AG08396 (cell line): ENCODE data around the gene OLFM2.

Experiments
- DNase-seq: peaks from one replicate; pipeline ENCODE4 v3.0.0; 2012; ENCODE audit warnings: low spot score, mixed read lengths

Gene OLFM2

DNA sequence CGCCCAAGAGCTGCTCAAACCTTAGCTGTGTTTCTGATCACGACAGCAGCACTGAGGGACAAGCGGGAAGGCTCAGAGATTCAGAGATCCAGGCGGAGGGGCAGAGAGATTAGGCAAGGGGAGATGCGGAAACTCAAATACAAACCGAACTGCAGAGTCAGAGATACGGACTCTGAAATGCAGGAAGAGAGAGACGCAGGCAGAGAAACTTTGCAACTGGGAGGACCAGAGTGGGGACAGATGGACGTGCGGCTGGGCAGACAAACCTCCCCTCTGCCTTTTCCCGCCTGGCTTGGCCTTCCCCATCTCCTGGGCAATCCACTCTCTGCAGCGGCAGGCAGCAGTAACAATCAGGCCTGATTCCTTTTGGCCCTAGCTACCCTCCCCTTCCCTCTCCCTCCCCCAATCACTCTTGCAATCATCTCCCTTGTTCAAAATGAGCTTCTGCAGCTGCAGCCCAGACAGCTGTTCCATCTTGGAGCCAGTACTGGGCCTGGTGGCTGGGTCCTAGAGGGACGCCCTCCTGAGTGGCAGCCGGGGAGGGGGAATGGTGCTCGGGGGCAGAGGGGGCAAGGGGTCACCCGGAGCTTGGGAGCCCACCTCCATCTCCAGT, 29.7 kb downstream of the OLFM2 start:
- no peak for DNase-seq

DNA sequence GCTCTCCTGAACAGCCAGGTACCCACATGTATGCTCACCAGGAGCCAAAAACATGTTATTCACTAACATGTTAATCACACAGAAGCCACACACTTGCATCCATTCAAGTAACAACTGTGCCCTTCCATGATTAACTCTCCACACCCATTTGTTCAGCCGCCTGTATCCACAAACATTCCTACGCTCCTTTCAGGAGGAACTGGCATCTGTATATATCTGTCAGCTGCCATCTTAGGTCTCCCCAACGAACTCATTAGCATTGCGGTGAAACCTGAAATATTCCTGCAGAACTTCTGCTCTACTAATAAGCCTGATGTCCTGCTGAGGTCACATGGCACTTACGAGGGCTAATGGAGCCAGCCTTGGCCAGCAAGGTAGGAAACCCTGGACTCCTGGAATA, 33.0 kb downstream of the OLFM2 start:
- no peak for DNase-seq

DNA sequence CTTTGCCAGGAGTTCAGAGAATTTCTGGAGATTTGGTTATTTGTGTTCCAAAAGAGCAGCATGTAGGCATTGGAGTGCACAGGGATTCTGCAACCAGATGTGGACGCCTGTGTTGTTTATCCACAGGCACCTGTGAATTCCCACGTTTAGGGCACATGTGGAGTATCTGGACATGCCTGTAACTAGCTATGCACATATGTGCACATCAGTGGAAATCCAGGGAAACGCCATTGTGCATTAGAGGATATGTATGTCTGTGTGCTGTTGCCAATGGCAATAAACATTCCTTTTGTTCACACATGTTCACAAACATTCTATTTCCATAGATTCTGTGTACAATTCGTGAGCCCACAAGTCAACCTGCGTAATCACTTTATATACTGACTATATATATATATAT, 34.7 kb downstream of the OLFM2 start:
- DNase-seq: no peak

DNA sequence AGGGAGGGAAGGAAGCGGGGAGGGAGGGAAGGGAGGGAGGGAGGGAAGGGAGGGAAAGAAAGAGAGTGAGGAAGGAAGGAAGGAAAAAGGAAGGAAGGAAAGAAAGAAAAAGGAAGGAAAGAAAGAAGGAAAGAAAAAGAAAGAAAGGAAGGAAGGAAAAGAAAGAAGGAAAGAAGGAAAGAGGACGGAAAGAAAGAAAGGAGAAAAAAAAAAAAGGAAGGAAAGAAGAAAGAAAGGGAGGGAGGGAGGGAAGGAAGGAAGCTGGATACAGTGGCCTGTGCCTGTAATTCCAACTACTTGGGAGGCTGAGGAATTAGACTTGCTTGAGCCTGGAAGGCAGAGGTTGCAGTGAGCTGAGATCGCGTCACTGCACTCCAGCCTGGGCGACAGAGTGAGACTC, 35.3 kb downstream of the OLFM2 start:
- no peak for DNase-seq

DNA sequence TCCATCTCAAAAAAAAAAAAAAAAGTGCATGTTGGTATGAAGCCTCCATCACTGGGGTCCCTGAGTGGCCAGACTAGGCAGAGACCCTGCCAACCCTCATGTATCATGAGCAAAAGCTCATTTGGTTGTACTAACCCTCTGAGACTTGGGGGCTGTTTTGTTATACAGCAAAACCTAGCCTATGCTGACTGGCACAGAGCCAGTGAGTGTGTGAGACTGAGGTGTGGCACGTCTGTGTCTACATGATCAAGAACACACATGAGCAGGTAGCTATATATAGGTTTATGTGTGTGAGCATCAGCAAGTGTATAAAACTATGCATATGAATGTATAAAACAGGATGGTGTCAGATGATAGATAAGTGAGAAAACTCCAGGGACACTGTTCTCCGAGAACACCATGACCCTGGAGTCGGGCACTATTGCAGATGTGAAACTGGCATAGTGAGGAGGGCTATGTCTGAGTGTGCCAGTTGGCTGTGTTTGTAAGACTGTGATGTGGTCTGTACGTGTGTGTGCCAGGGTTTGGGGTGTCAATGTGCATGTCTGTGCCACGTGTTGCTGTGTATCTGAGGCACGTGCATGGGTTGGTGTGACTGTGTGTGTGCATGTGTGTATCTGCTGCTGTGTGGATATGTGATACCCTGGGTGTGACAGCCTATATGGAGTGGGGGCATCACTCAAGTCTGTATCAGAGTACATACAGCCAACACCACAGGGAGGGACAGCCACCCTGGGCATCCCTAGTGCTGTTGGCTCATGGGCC, 44.5 kb downstream of the OLFM2 start:
- DNase-seq: no peak

DNA sequence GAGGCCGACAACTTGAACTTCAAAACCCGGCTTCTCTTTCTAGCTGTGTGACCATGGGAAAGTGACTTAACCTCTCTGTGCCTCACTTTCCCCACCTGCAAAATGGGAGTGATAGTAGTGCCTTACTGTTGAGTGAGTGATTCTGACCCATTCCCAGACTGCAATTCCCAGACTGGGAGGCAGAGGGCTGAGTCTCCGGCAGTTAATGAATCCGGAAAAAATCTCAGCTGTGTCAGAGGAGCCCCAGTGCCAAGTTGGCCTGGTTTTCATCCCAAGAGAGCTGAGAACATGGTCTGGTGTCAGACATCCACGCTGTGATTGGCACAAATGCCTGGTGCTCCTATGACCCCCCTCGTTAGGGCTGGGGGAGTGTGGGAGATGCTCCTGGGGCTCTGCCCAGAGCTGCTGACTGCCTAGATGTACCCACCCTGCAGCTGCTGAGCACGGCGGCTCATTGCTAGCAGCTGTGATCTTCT, 51.2 kb downstream of the OLFM2 start:
- DNase-seq: peak; percentile 50

DNA sequence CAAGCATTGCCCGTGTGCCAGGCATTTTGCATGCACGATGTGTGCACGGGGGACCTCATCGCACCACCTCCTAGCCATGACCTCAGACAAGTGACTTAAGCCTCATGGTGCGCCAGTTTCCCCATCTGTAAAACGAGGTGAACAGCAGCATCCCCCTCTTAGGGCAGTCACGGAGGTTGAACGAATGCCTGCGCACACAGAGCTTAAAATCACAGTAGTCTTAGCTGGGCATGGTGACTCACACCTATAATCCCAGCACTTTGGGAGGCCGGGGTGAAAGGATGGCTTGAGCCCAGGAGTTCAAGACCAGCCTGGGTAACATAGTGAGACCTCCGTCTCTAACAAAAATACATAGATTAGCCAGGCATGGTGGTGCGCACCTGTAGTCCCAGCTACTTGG, 52.6 kb downstream of the OLFM2 start:
- no peak for DNase-seq

DNA sequence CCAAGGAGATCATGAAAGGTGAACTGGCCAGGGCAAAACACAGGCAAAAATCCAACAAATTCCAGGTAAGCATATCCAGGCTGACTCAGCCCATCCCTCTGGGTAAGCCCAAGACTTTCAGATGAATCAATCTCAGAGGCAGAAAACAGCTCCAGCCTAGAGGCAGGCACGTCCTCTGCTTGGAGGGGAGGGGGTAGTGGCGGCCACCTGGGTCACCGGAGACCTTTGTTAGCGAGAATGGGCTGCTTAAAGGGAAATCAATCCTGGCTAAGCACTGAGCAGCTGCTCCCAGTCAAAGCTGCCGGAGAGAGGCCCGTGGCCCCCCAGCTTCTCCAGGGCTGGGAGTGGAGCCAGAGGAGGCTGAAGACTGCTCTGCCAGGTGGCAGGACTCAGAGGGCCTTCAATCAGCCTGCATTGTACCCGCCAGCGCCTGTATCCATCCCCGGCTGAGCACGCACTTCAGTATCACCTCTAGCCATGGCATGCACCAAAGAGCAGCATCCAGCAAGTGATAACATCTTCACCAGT, 53.0 kb downstream of the OLFM2 start:
- DNase-seq: no peak

DNA sequence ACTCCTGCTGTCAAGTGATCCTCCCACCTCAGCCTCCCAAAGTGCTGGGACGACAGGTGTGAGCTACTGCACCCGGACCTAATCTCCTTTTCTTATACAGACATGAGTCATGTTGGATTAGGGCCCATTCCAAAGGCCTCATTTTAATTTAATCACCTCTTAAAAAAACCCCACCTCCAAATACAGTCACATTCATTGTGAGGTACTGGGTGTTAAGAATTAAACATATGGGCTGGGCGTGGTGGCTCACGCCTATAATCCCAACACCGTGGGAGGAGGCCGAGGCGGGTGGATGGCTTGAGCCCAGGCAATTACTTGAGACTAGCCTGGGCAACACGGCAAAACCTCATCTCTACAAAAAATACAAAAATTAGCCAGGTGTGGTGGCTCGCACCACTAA, 54.6 kb downstream of the OLFM2 start:
- DNase-seq: no peak

DNA sequence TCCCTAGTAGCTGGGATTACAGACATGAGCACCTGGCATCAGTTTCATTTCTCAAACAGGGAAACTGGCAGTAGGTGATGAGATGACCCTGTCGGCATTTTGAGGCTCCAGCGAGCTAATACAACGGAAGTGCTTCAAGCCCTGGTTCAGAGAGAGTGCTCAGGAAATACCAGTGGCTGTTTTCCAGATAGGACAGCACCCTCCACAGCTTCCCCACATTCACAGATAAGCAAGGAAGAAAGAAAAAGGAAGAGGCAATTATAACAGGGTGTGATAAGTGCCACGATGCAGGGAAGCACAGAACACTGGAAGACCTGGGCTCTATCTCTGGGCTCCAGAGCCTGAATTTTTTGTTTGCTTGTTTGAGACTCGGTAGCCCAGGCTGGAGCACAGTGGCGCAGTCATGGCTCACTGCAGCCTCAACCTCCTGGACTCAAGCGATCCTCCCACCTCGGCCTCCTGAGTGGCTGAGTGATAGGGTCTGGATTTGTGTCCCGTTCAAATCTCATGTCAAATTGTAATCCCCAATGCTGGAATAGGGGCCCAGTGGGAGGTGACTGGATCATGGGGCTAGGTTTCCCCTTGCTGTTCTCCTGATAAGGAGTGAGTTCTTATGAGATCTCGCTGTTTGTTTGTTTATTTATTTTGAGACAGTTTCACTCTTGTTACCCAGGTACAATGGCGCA, 57.7 kb downstream of the OLFM2 start:
- no peak for DNase-seq

DNA sequence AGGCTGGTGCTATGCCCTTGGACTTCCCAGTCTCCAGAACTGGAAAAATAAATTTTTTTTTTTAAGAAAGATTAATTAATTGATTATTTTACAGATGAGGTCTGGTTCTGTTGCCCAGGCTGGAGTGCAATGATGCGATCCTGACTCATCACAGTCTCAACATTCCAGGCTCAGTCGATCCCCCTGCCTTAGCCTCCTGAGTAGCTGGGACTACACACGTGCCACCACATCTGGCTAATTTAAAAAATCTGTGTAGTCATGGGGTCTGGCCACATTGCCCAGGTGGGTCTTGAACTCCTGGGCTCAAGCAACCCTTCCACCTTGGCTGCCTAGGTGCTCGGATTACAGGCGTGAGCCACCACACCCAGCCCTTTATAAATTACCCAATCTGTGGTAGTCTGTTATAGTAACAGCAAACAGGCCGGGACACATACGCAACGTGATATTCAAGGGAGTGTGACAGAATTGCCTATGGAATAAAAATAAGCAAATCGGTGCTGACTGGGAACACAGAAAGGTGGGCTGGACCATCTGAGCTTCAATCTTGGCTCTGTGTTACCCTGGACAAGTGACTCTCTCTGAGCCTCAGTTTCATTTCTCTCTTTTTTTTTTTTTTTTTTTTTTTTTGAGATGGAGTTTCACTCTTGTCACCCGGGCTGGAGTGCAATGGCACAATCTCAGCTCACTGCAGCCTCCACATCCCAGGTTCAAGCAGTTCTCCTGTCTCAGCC, 58.4 kb downstream of the OLFM2 start:
- DNase-seq: no peak

DNA sequence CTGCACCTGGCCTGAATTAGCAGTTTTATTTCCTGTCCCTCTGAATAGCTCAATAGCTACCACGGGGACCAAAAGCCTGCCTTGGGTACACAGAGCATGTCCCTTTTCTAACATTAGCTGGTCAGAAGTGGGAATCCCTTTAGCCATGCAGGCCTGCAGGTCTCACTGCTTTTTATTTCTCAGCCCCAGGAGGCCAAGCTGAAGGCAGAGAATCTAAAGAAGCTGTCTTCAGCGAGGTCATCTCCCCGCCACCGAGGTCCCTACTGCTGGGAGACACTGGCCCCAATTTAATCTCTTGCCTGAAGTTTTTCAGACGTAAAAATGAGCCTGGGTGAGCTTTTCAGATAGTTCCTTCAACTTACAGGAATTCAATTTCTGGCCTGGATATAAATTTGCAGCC, 60.5 kb downstream of the OLFM2 start:
- no peak for DNase-seq

DNA sequence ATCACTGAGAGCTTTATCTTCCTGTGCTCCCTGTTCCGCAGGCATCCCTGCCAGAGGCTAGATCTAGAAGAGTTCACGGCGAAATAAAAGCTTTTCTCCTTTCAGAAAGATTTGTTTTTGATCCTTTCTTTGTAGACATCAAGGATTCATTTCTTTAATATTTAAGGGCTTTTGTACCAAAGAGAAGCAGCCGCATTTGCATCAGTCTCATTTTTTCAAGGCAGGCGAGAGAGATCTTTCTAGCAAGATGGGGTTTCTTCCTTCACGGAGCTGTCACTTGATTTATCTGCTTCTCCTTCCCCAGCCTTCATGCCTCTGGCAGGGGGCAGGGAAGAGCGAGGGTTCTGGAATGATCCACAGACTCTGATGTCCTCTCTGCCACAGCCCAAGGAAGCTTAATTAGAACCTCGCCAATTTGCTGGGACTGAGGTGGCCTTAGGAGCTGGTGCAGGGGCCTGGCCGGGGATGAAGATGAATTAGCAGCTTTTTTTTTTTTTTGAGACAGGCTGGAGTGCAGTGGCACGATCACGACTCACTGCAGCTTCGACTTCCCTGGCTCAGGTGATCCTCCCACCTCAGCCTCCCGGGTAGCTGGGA, 61.2 kb downstream of the OLFM2 start:
- no peak for DNase-seq

DNA sequence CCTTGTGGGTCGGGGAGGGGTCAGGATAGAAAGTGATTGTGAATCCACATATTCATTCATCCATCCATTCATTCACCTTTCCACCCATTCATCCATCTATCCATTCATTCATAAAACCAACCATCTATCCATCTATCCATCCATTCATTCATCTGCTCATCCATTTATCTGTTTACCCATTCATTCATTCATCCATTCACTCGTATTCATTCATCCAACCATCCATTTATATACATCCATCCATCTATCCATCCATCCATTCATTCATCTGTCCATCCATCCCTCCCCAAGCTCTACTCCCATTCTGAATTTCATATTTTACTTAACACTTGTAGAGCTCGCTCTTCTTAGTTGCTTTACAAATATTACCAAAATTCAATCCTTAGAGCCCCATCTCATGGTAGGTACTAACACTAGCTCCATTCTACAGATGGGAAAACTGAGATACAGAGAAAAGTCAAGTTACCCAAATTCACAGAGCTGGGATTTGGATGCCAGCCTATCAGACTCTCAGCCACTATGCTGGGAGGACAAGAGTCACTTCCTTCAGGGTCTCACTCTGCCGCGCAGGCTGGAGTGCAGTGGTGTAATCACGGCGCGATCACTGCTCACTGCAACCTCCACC, 63.6 kb downstream of the OLFM2 start:
- no peak for DNase-seq

DNA sequence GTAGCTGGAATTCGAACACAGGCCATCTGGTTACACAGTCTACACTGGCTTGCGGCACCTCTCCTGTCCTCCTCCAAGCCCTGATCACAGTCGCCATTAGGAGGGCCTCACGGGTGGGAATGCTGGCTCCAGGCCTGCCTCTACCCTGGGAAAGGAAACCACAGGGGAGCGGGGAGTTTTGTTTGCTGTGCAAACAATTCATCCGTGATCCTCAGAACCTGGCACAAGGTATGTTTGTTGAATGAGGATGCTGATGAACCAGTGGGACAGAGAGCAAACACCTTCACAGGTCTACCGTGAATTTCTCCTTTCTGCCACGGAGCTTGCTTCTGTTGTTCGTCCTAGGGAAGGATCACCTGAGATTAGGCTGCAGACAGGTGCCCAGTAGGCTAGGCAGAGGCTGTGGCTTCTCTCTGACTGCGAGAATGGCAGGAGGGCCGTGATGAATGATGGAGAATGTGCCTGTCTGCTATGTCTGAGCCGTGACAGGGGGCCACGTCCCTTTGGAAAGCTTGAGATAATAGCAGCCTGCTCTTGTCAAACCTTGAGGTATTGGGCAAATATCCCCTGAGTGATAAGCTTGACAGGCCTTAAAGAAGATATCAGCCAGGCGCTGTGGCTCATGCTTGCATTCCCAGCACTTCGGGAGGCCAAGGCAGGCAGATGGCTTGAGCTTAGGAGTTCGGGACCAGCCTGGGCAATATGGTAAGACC, 64.5 kb downstream of the OLFM2 start:
- DNase-seq: no peak

DNA sequence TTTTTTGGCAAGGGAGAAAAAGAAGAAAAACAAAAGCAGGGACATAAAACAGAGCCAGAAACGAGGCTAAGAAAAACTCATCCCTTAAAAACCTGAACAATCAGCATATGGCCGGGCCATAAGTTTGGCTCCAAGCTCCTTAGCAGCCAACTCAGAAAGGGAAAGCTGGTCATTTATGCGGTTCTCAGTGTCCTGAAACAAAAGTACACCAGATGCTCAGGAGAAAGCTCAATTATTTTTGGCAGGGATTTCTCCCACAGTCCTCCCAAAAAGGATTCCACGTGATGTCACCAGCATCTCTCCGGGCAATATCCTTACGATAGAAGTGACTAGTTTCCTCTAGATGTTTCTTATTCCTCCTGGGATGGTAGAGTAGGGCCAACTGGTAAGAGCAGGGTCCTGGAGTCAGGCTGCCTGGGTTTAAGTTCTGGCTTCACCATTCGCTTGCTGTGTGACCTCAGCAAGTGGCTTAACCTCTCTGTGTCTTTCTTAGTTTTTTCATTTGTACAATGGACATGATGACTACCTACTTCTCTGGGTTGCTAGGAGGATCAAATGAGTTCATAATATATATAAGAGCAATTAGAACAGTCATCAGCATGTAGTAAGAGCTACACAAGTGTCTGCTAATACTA, 67.2 kb downstream of the OLFM2 start:
- DNase-seq: no peak

DNA sequence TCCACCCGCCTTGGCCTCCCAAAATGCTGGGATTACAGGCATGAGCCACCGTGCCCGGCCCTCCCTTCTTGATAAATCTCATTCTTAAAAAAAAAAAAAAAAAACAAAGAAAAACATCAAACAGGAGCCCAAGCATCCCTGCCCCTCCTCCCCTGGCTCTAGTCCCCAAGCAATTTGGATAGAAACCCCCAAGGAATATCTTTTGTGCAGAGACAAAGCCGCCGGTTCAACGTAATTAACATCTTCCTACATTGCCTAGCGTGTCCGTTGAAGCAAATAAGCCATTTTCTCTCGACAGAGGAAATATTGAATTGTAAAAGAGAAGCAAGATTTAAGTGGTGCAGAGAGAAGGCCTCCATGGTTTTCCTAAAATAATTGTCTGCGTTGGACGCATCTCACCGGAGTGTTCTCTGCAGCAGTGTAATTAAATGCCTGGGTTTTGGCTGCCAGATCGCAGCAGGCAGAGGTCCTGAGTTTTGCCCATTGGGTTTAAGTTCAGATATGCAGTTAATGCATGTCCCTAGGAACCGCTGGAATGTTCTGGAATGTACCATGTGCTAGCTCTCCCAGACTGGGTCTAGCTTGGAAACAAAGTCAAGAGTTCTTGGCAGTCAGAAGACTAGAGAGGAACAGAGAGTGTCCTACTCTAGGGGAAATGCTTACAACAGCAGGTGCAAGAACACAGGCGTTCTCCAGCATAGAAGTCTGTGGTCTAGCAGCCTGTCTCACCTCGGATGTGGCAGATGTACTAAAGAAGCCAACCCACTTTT, 70.4 kb downstream of the OLFM2 start:
- DNase-seq: no peak

DNA sequence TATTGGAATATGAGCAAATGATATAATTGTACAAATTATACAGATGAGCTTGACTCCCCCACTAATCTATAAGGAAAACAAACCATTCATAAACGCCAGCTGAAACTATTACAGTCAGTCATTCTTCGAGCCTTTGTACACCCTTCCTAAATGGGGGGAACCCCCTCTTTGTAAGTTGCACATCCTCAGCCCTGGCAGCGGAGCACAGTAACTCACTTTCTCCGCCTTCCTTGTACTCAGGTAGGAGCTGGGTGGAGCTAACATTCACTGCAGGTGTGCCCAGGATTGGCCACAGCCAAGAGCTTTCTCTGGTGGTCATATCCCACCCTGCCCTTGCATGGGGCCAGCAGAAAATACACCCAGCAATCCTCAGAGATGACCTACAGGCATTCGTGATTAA, 72.6 kb downstream of the OLFM2 start:
- DNase-seq: no peak

DNA sequence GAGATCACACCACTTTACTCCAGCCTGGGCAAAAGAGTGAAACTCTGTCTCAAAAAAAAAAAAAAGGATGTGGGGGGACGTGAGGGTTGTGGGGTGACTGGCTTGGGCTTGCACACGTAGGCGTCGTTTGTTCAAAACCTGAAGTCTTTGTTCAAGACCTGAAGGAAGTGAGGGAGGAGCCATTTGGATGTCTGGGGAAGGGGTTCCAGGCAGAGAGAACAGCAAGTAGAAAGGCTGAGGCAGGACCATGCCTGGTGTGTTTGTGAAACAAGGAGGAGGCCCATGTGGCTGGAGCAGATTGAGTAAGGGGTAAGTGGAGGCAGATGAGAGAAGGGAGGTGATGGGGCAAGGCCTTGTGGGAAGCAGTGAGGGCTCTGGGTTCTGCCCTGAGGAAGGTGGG, 73.4 kb downstream of the OLFM2 start:
- no peak for DNase-seq

DNA sequence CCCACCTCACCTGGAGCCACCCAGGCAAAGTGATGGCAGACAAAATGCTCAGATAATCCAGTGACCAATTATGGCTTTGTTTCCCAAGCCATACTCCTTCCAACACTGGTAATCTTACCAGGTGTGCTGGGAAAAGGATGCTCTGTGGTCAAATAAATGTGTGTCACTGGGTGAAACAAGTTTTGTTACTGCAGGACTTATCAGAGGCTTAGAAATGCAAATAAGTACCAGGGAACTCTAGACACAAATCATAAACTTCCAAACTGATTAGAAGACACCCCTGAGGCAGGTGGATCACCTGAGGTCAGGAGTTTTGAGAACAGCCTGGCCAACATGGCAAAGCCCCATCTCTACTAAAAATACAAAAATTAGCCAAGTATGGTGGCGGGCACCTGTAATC, 74.8 kb downstream of the OLFM2 start:
- DNase-seq: no peak
